K562 (cell line): ENCODE measurements around the gene C1QTNF6. TPM values are rescaled to one million over a fixed set of nuclear protein-coding genes. Genes with fewer than 3 reads are reported as not detected.

Experiments
- C11orf30 ChIP-seq: fragments of 450-650 bp; IDR thresholded peaks from 2 replicates; pipeline ENCODE4 v1.6.1; 2016; ENCODE audit warnings: low read depth, mild to moderate bottlenecking
- HMG20B ChIP-seq: fragments of 250-450 bp; sonication (Bioruptor Pico); IDR thresholded peaks from 2 replicates; pipeline ENCODE4 v1.5.0; 2021; ENCODE audit warnings: mild to moderate bottlenecking
- HNRNPLL ChIP-seq: fragments of 200-400 bp; formaldehyde crosslinking; IDR thresholded peaks from 2 replicates; pipeline ENCODE4 v1.6.1; 2017; ENCODE audit warnings: low read length, low read depth, mild to moderate bottlenecking; ENCODE audit not compliant: poor library complexity, severe bottlenecking
- KAT2B ChIP-seq: IDR thresholded peaks from one replicate; pipeline ENCODE4 v1.6.1; 2012; ENCODE audit warnings: low read depth, mild to moderate bottlenecking, control low read depth, inconsistent platforms, low read length, moderate library complexity
- MTA3 ChIP-seq: fragments of 450-650 bp; formaldehyde crosslinking; IDR thresholded peaks from 2 replicates; pipeline ENCODE4 v1.6.1; 2017; ENCODE audit warnings: mild to moderate bottlenecking, borderline replicate concordance
- PML ChIP-seq: IDR thresholded peaks from 2 replicates; pipeline ENCODE4 v1.6.1; 2012; ENCODE audit warnings: low read length, inconsistent platforms
- POLR2G ChIP-seq: fragments of 200-400 bp; formaldehyde crosslinking; IDR thresholded peaks from 2 replicates; pipeline ENCODE4 v1.6.1; 2017; ENCODE audit warnings: low read depth, mild to moderate bottlenecking, antibody characterized with exemption, low read length, moderate library complexity
- PPARD ChIP-seq: fragments of 250-450 bp; sonication (Bioruptor Pico); IDR thresholded peaks from 2 replicates; pipeline ENCODE4 v1.8.0; 2022; ENCODE audit warnings: inconsistent platforms, mild to moderate bottlenecking, moderate library complexity
- PRPF4 ChIP-seq: fragments of 200-400 bp; formaldehyde crosslinking; IDR thresholded peaks from one replicate; pipeline ENCODE4 v1.6.1; 2017; ENCODE audit warnings: low read length, low read depth, mild to moderate bottlenecking; ENCODE audit not compliant: insufficient read depth, poor library complexity, severe bottlenecking
- TEAD2 ChIP-seq: fragments of 450-650 bp; IDR thresholded peaks from 2 replicates; pipeline ENCODE4 v1.6.1; 2016; ENCODE audit warnings: missing genetic modification characterization, control low read depth, missing compliant biosample characterization
- TGIF2 ChIP-seq: sonication (generic); formaldehyde crosslinking; IDR thresholded peaks from 2 replicates; pipeline ENCODE4 v1.8.1; 2022; ENCODE audit warnings: mild to moderate bottlenecking, missing genetic modification reagents, moderate library complexity
- ZC3H8 ChIP-seq: fragments of 450-650 bp; IDR thresholded peaks from 2 replicates; pipeline ENCODE4 v1.6.1; 2017
- ZFP36 ChIP-seq: fragments of 150-350 bp; IDR thresholded peaks from 2 replicates; pipeline ENCODE4 v1.6.1; 2018; ENCODE audit warnings: low read length, low read depth; ENCODE audit not compliant: partially characterized antibody
- ZNF274 ChIP-seq: IDR thresholded peaks from 2 replicates; pipeline ENCODE4 v1.6.1; 2011; ENCODE audit warnings: low read depth, mild to moderate bottlenecking, low read length, moderate library complexity, borderline replicate concordance
- ZNF436 ChIP-seq: fragments of 250-450, 450-650 bp; sonication (Bioruptor Pico); formaldehyde crosslinking; IDR thresholded peaks from 2 replicates; pipeline ENCODE4 v1.7.0; 2020; ENCODE audit warnings: mild to moderate bottlenecking
- polyA plus RNA-seq, 8 experiments: library from polyadenylated mRNA; depleted of rRNA in 4 of 8; stranded (reverse) in 5 of 8; unstranded in 3 of 8; fragments of >200 nt; fragmentation: Nextera tagmentation in 2 of 8; fragmentation: Illumina TruSeq in 1 of 8; extraction: Ambion mirVana in 2 of 8; extraction: Trizol in 1 of 8; gene quantifications; 2 replicates each; pipeline versions ENCODE4 v1.2.1 to v1.2.3, GENCODE V29; 2011 to 2014; ENCODE audit warnings: inconsistent platforms in 1 of 8, missing spikeins in 1 of 8
- total RNA-seq, 7 experiments: library from RNA; depleted of rRNA in 6 of 7; stranded (reverse); fragments of >200 nt in 6 of 7; fragmentation: Illumina TruSeq in 2 of 7; extraction: Trizol in 2 of 7; gene quantifications; 2 replicates each; pipeline versions ENCODE4 v1.2.1 to v1.2.3, GENCODE V29; 2011 to 2021; ENCODE audit warnings: low replicate concordance in 1 of 7
- TF ChIP-seq, protein P1 (sequence below): fragments of 250-450 bp; sonication (Bioruptor Pico); IDR thresholded peaks from 2 replicates; pipeline ENCODE4 v1.8.0; 2022; ENCODE audit warnings: inconsistent platforms
- TF ChIP-seq, protein P2 (sequence below): sonication (generic); formaldehyde crosslinking; IDR thresholded peaks from 2 replicates; pipeline ENCODE4 v1.9.0; 2022; ENCODE audit warnings: mild to moderate bottlenecking, missing genetic modification reagents
- TF ChIP-seq, protein P3 (sequence below): fragments of 250-450 bp; sonication (Bioruptor Pico); IDR thresholded peaks from 2 replicates; pipeline ENCODE4 v1.8.0; 2021; ENCODE audit warnings: moderate library complexity, mild to moderate bottlenecking, inconsistent platforms
- TF ChIP-seq, protein P4 (sequence below): fragments of 250-450 bp; sonication (Bioruptor Pico); IDR thresholded peaks from 2 replicates; pipeline ENCODE4 v1.4.0; 2020

C1QTNF6 gene
- total and polyA plus RNA-seq, 9 of the 15 experiments (the other 6 are each of a cell fraction or from before 2014, with no cell fraction given) = 0.18 to 0.92 (median 0.55) TPM

DNA sequence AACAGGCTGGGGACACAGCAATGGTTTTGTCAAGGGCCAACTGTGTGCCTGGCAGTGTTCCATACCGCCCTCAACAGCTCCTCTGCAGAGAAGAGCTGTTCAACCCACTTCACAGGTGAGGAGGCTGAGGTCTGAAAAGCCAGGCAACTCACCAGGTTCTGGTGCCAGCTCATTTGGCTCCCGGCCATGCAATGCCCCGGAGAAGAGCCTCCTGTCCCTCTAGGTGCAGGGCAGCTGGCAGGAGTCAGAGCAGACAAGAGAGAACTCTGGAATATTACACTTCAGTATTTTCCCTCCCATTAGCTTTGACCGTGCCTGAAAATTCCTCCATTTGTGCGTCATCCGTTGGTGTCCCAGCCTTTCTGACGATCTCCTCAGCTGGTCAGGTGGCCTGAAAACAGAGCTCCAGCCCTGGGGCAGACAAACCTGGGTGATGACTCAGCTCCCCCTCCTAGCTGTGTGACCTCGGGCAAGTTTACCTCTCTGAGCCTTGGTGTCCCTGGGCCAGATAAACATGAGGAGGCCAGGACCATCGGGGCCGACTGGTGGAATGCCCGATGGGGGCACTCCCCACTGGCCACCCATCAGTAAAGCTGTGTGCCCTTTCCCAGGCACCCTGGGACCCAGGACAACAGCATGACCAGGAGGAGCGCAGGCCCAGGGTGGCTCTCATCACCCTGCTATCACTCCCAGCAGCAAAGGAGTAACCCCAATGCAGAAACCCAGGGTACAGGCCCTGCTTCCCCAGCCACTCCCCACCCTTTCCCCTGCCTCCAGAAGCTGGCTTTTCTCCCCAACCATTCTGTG is 9.6 kb upstream of the C1QTNF6 start (continued):
- TF ChIP-seq, protein P1, sequence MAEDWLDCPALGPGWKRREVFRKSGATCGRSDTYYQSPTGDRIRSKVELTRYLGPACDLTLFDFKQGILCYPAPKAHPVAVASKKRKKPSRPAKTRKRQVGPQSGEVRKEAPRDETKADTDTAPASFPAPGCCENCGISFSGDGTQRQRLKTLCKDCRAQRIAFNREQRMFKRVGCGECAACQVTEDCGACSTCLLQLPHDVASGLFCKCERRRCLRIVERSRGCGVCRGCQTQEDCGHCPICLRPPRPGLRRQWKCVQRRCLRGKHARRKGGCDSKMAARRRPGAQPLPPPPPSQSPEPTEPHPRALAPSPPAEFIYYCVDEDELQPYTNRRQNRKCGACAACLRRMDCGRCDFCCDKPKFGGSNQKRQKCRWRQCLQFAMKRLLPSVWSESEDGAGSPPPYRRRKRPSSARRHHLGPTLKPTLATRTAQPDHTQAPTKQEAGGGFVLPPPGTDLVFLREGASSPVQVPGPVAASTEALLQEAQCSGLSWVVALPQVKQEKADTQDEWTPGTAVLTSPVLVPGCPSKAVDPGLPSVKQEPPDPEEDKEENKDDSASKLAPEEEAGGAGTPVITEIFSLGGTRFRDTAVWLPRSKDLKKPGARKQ (CRISPR knock-in tag) = no peak
- TF ChIP-seq TEAD2 (tag) (no peak), MTA3 (no peak), TGIF2 (no peak), ZNF274 (no peak), ZC3H8 (no peak), PRPF4 (no peak), HMG20B (CRISPR knock-in tag) (no peak), KAT2B (no peak), C11orf30 (peak; percentile 44; the same call in 1 of the 2 replicates), HNRNPLL (no peak), ZFP36 (peak; percentile 64), PPARD (no peak), PML (no peak), ZNF436 (CRISPR knock-in tag) (no peak), POLR2G (no peak)
- TF ChIP-seq, protein P2, sequence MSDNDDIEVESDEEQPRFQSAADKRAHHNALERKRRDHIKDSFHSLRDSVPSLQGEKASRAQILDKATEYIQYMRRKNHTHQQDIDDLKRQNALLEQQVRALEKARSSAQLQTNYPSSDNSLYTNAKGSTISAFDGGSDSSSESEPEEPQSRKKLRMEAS (CRISPR knock-in tag) = no peak
- TF ChIP-seq, protein P3, sequence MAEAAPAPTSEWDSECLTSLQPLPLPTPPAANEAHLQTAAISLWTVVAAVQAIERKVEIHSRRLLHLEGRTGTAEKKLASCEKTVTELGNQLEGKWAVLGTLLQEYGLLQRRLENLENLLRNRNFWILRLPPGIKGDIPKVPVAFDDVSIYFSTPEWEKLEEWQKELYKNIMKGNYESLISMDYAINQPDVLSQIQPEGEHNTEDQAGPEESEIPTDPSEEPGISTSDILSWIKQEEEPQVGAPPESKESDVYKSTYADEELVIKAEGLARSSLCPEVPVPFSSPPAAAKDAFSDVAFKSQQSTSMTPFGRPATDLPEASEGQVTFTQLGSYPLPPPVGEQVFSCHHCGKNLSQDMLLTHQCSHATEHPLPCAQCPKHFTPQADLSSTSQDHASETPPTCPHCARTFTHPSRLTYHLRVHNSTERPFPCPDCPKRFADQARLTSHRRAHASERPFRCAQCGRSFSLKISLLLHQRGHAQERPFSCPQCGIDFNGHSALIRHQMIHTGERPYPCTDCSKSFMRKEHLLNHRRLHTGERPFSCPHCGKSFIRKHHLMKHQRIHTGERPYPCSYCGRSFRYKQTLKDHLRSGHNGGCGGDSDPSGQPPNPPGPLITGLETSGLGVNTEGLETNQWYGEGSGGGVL (CRISPR knock-in tag) = no peak
- TF ChIP-seq, protein P4, sequence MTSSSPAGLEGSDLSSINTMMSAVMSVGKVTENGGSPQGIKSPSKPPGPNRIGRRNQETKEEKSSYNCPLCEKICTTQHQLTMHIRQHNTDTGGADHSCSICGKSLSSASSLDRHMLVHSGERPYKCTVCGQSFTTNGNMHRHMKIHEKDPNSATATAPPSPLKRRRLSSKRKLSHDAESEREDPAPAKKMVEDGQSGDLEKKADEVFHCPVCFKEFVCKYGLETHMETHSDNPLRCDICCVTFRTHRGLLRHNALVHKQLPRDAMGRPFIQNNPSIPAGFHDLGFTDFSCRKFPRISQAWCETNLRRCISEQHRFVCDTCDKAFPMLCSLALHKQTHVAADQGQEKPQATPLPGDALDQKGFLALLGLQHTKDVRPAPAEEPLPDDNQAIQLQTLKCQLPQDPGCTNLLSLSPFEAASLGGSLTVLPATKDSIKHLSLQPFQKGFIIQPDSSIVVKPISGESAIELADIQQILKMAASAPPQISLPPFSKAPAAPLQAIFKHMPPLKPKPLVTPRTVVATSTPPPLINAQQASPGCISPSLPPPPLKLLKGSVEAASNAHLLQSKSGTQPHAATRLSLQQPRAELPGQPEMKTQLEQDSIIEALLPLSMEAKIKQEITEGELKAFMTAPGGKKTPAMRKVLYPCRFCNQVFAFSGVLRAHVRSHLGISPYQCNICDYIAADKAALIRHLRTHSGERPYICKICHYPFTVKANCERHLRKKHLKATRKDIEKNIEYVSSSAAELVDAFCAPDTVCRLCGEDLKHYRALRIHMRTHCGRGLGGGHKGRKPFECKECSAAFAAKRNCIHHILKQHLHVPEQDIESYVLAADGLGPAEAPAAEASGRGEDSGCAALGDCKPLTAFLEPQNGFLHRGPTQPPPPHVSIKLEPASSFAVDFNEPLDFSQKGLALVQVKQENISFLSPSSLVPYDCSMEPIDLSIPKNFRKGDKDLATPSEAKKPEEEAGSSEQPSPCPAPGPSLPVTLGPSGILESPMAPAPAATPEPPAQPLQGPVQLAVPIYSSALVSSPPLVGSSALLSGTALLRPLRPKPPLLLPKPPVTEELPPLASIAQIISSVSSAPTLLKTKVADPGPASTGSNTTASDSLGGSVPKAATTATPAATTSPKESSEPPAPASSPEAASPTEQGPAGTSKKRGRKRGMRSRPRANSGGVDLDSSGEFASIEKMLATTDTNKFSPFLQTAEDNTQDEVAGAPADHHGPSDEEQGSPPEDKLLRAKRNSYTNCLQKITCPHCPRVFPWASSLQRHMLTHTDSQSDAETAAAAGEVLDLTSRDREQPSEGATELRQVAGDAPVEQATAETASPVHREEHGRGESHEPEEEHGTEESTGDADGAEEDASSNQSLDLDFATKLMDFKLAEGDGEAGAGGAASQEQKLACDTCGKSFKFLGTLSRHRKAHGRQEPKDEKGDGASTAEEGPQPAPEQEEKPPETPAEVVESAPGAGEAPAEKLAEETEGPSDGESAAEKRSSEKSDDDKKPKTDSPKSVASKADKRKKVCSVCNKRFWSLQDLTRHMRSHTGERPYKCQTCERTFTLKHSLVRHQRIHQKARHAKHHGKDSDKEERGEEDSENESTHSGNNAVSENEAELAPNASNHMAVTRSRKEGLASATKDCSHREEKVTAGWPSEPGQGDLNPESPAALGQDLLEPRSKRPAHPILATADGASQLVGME (CRISPR knock-in tag) = no peak
